ENCODE data around the gene LCMT1. TPM values are rescaled to one million over a fixed set of nuclear protein-coding genes. Genes with fewer than 3 reads are reported as not detected.

Gene LCMT1
- total and polyA plus RNA-seq, 2 of the 4 experiments (the other 2 are of a cell fraction) = 33.1 to 60.4 TPM

DNA sequence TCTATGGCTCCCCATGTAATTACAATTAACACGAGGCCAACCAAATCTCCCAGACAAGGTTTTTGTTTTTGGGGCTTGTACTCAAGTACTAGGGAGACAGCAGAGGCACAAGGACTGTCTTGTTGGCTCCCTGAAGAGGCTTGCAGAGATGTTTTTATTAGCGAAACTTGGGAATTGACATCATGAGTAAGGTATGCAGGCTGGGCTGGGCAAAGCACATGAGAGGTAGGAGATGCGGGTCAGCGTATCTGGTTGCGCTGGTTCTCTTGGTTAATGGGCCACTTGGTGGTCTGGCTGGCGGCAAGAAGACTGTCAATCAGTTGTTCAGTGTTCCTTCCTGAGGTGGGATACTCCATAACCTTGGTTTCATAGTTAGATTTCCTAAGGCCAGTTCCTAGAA lies 28.9 kb downstream of the LCMT1 start:
- in situ Hi-C loops (cut with MboI; ENCODE audit: low sequenced_read_pairs) = no loop called here
- CTCF ChIA-PET = no interaction called here
- POLR2A ChIA-PET (ENCODE audit: unreplicated experiment) = no interaction called here

More for the DNA sequence above, 28.9 kb downstream of the LCMT1 start:
- H2AK5ac ChIP-seq (ENCODE audit: low read depth, low read length) = no peak overlapping the region
- H4K5ac ChIP-seq (ENCODE audit: low read depth, low read length) = no peak overlapping the region
- no peak overlapping the region for H3K56ac ChIP-seq (ENCODE audit: extremely low read depth, insufficient read depth, low read length)
- no peak overlapping the region for H3K18ac ChIP-seq (ENCODE audit: low read depth, low read length)
- 0 out of 2 replicates have a peak, but pooled peaks cover 4% of the 10 kb centered on the region for H4K20me1 ChIP-seq (ENCODE audit: insufficient read depth, low read length)
- H3K36me3 ChIP-seq (ENCODE audit: control insufficient read depth, insufficient read depth, low read length) = peaks cover 29% of the 10 kb centered on the region
- H2BK15ac ChIP-seq (ENCODE audit: low read depth, low read length) = no peak overlapping the region
- H3K9me3 ChIP-seq (ENCODE audit: control insufficient read depth, insufficient read depth, low read length) = no peaks in the 10 kb centered on the region
- H3K27ac ChIP-seq (ENCODE audit: insufficient read depth, low read length) = no peak overlapping the region
- H3K23ac ChIP-seq (ENCODE audit: low read depth, low read length) = no peak overlapping the region
- dilution Hi-C loops (cut with HindIII; ENCODE audit: low sequenced_read_pairs, unreplicated experiment) = no loop called here
- no peak overlapping the region for H2BK20ac ChIP-seq (ENCODE audit: low read depth, low read length)
- no peak overlapping the region for H3K4ac ChIP-seq (ENCODE audit: low read depth, low read length)
- DNase-seq = peak; percentile 14
- no peaks in the 10 kb centered on the region; a peak in 1 of 4 replicates for H3K79me1 ChIP-seq (ENCODE audit: low read depth in 1 of 2, low read length in 2 of 2)
- H2AK9ac ChIP-seq (replicated peaks; ENCODE audit: low read depth, low read length, poor library complexity) = no peak overlapping the region
- WGBS, 2 experiments (ENCODE audit: extremely low coverage in 2 of 2, insufficient read length in 1 of 2) = no CpG with 5 or more reads among the region's 6 CpGs
- H2BK120ac ChIP-seq (ENCODE audit: low read depth, low read length) = no peak overlapping the region
- no peak overlapping the region for H3K9ac ChIP-seq (ENCODE audit: low read depth, low read length)
- H3K4me3 ChIP-seq (ENCODE audit: insufficient read depth, low read depth, low read length) = no peak overlapping the region
- no TSS peak for BruUV-seq (replicated peaks)
- H4K8ac ChIP-seq (ENCODE audit: low read depth in 2 of 2, low read length in 2 of 2) = no peak overlapping the region
- H3K14ac ChIP-seq (replicated peaks; ENCODE audit: low read depth, low read length) = no peak overlapping the region
- H2BK5ac ChIP-seq (ENCODE audit: low read depth, low read length, poor library complexity, severe bottlenecking) = no peak overlapping the region
- no peaks in the 10 kb centered on the region for H3K27me3 ChIP-seq (ENCODE audit: control insufficient read depth, insufficient read depth, low read length)
- no peak overlapping the region for H2AFZ ChIP-seq (replicated peaks; ENCODE audit: low read length, poor library complexity)
- H3K4me1 ChIP-seq (ENCODE audit: control insufficient read depth, insufficient read depth, low read length) = no peaks in the 10 kb centered on the region
- H3K9me1 ChIP-seq (ENCODE audit: insufficient read depth, low read length) = no peaks in the 10 kb centered on the region
- no peak overlapping the region for H4K91ac ChIP-seq (ENCODE audit: insufficient read depth, low read depth, low read length)
- peak; percentile 38 for ATAC-seq (ENCODE audit: low read depth)
- no peak overlapping the region for H3K4me2 ChIP-seq (ENCODE audit: low read depth, low read length)
- TF ChIP-seq SMC3 (IDR thresholded peaks at IDR 0.05; ENCODE audit: low read depth, low read length) (no peak), FOS (IDR thresholded peaks at IDR 0.05; ENCODE audit: low read depth, low read length) (no peak), NFE2L2 (IDR thresholded peaks at IDR 0.05; ENCODE audit: low read depth, low read length) (no peak), POLR2A (IDR thresholded peaks at IDR 0.05; ENCODE audit: low read depth, low read length) (no peak), MXI1 (IDR thresholded peaks at IDR 0.05; ENCODE audit: borderline replicate concordance, low read depth, low read length) (no peak), MAFK (IDR thresholded peaks at IDR 0.05; ENCODE audit: low read depth, low read length) (no peak), RFX5 (IDR thresholded peaks at IDR 0.05; ENCODE audit: low read depth, low read length) (no peak), MAZ (IDR thresholded peaks at IDR 0.05; ENCODE audit: borderline replicate concordance, low read depth, low read length) (no peak), CEBPB (IDR thresholded peaks at IDR 0.05; ENCODE audit: low read depth, low read length) (no peak), BHLHE40 (IDR thresholded peaks at IDR 0.05; ENCODE audit: low read depth, low read length) (no peak), RCOR1 (IDR thresholded peaks at IDR 0.05; ENCODE audit: insufficient replicate concordance, low read length) (no peak), RAD21 (IDR thresholded peaks at IDR 0.05; ENCODE audit: low read length) (no peak), CHD1 (IDR thresholded peaks at IDR 0.05; ENCODE audit: low read depth, low read length) (no peak)
- TF ChIP-seq, protein P1, sequence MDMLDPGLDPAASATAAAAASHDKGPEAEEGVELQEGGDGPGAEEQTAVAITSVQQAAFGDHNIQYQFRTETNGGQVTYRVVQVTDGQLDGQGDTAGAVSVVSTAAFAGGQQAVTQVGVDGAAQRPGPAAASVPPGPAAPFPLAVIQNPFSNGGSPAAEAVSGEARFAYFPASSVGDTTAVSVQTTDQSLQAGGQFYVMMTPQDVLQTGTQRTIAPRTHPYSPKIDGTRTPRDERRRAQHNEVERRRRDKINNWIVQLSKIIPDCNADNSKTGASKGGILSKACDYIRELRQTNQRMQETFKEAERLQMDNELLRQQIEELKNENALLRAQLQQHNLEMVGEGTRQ (IDR thresholded peaks at IDR 0.05; ENCODE audit: low read depth, low read length) = no peak
- TF ChIP-seq, protein P2, sequence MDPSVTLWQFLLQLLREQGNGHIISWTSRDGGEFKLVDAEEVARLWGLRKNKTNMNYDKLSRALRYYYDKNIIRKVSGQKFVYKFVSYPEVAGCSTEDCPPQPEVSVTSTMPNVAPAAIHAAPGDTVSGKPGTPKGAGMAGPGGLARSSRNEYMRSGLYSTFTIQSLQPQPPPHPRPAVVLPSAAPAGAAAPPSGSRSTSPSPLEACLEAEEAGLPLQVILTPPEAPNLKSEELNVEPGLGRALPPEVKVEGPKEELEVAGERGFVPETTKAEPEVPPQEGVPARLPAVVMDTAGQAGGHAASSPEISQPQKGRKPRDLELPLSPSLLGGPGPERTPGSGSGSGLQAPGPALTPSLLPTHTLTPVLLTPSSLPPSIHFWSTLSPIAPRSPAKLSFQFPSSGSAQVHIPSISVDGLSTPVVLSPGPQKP (IDR thresholded peaks at IDR 0.05; ENCODE audit: borderline replicate concordance, low read depth, low read length) = no peak
- TF ChIP-seq, protein P3, sequence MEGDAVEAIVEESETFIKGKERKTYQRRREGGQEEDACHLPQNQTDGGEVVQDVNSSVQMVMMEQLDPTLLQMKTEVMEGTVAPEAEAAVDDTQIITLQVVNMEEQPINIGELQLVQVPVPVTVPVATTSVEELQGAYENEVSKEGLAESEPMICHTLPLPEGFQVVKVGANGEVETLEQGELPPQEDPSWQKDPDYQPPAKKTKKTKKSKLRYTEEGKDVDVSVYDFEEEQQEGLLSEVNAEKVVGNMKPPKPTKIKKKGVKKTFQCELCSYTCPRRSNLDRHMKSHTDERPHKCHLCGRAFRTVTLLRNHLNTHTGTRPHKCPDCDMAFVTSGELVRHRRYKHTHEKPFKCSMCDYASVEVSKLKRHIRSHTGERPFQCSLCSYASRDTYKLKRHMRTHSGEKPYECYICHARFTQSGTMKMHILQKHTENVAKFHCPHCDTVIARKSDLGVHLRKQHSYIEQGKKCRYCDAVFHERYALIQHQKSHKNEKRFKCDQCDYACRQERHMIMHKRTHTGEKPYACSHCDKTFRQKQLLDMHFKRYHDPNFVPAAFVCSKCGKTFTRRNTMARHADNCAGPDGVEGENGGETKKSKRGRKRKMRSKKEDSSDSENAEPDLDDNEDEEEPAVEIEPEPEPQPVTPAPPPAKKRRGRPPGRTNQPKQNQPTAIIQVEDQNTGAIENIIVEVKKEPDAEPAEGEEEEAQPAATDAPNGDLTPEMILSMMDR (conservative IDR thresholded peaks at IDR 0.05; ENCODE audit: low read depth, low read length) = no peak
- intact Hi-C loops (cut with micrococcal nuclease) = no loop called here

All from IMR-90 (cell line).